ENCODE data around the gene RNF135. TPM values are rescaled to one million over a fixed set of nuclear protein-coding genes. Genes with fewer than 3 reads are reported as not detected.
"Not testable (repeated sequence)": the region's sequence is repeated elsewhere in the genome, so short reads cannot be mapped to it uniquely, and the experiment has no call there.

Gene RNF135
- total and polyA plus RNA-seq, 10 of the 15 experiments (the other 5 are each of a cell fraction or from before 2014, with no cell fraction given) = 12.7 to 28.0 (median 18.7) TPM

- WGBS (ENCODE audit: insufficient coverage, insufficient replicate concordance, low lambda C conversion rate, missing lambda C conversion rate) = 94% methylated on average over 2 of the region's 2 CpGs
- Histone ChIP-seq H3K4me1 (ENCODE audit: control insufficient read depth, insufficient read depth, low read length) (no peaks in the 10 kb centered on the region), H3K79me2 (ENCODE audit: control insufficient read depth, insufficient read depth, low read length) (no peaks in the 10 kb centered on the region), H2AFZ (ENCODE audit: control insufficient read depth, low read depth, low read length) (no peak overlapping the region), H4K20me1 (ENCODE audit: control insufficient read depth, insufficient read depth) (no peaks in the 10 kb centered on the region), H3K4me2 (ENCODE audit: control insufficient read depth, insufficient read depth) (no peak overlapping the region), H3K27ac (ENCODE audit: control insufficient read depth, insufficient read depth) (no peak overlapping the region), H3K4me3 (no peak overlapping the region), H3K36me3 (ENCODE audit: control insufficient read depth in 2 of 2, insufficient read depth in 2 of 2, low read length in 1 of 2) (no peaks in the 10 kb centered on the region), H3K9me3 (replicated peaks; ENCODE audit: control insufficient read depth, insufficient read depth, low read length) (no peaks in the 10 kb centered on the region), H3K9ac (ENCODE audit: control insufficient read depth, insufficient read depth, low read length) (no peak overlapping the region), H3K27me3 (replicated peaks in 1 of 2; ENCODE audit: control insufficient read depth in 2 of 2, insufficient read depth in 2 of 2, low read length in 1 of 2) (no peaks in the 10 kb centered on the region)
- in situ Hi-C loops (cut with MboI) (loop anchor here (5.0 kb wide), 1 partner anchor 353 kb away; no protein-coding TSS in a partner anchor), intact Hi-C loops (cut with micrococcal nuclease; ENCODE audit: unreplicated experiment) (no loop called here)
- no TSS peak for BruUV-seq (replicated peaks)
- DNase-seq (ENCODE audit: low read depth, low spot score) = no peak
- RAD21 ChIA-PET (ENCODE audit: unreplicated experiment) = no interaction called here
- ATAC-seq = no peak
- POLR2A ChIA-PET = no interaction called here
- CTCF ChIA-PET = no interaction called here
- SMC1A ChIA-PET (ENCODE audit: uncharacterized antibody, unreplicated experiment) = interaction anchor here (1.2 to 1.8 kb wide), 2 partner anchors 162 to 197 kb away, joined by 5 read pairs; no protein-coding TSS in a partner anchor
- no peak for FAIRE-seq
- TF ChIP-seq BRCA1 (IDR thresholded peaks at IDR 0.05; ENCODE audit: low read depth, low read length) (no peak), MYB (IDR thresholded peaks at IDR 0.05; ENCODE audit: borderline replicate concordance, low read depth, low read length) (no peak), NBN (IDR thresholded peaks at IDR 0.05) (no peak), SMAD5 (IDR thresholded peaks at IDR 0.05; ENCODE audit: low read depth) (no peak), BMI1 (IDR thresholded peaks at IDR 0.05; ENCODE audit: borderline replicate concordance) (no peak)
Measured at GRCh38 chr17:31019004-31019403, 48.2 kb downstream of the RNF135 start.

GRCh38 chr17:31023171-31023570 lies 52.3 kb downstream of the RNF135 start:
- H3K9me3 ChIP-seq (replicated peaks; ENCODE audit: control insufficient read depth, insufficient read depth, low read length); H3K9ac ChIP-seq (ENCODE audit: control insufficient read depth, insufficient read depth, low read length); CTCF ChIA-PET; H3K27me3 ChIP-seq (replicated peaks in 1 of 2; ENCODE audit: control insufficient read depth in 2 of 2, insufficient read depth in 2 of 2, low read length in 1 of 2); POLR2A ChIA-PET; in situ Hi-C loops (cut with MboI); DNase-seq (ENCODE audit: low read depth, low spot score); ATAC-seq; H3K79me2 ChIP-seq (ENCODE audit: control insufficient read depth, insufficient read depth, low read length); intact Hi-C loops (cut with micrococcal nuclease; ENCODE audit: unreplicated experiment); RAD21 ChIA-PET (ENCODE audit: unreplicated experiment); H3K4me1 ChIP-seq (ENCODE audit: control insufficient read depth, insufficient read depth, low read length); H4K20me1 ChIP-seq (ENCODE audit: control insufficient read depth, insufficient read depth); FAIRE-seq; H3K4me3 ChIP-seq; BruUV-seq (replicated peaks); H3K27ac ChIP-seq (ENCODE audit: control insufficient read depth, insufficient read depth); H3K36me3 ChIP-seq (ENCODE audit: control insufficient read depth in 2 of 2, insufficient read depth in 2 of 2, low read length in 1 of 2); H2AFZ ChIP-seq (ENCODE audit: control insufficient read depth, low read depth, low read length); H3K4me2 ChIP-seq (ENCODE audit: control insufficient read depth, insufficient read depth): not testable (repeated sequence)
- WGBS (ENCODE audit: insufficient coverage, insufficient replicate concordance, low lambda C conversion rate, missing lambda C conversion rate) = 92% methylated on average over 1 of the region's 2 CpGs
- SMC1A ChIA-PET (ENCODE audit: uncharacterized antibody, unreplicated experiment) = interaction anchor here (0.7 kb wide), 1 partner anchor 200 kb away, joined by 3 read pairs; no protein-coding TSS in a partner anchor

Measured in GM12878 (cell line).